GM13976 (cell line): ENCODE data around the gene KCTD5.

Experiments used
- DNase-seq: peaks from one replicate; pipeline ENCODE4 v3.0.0; 2012; ENCODE audit warnings: low spot score
- in situ Hi-C: fragments of 300-500 bp; cut with MboI; formaldehyde crosslinking; loops from one replicate; pipeline ENCODE4 v1.12.0; 2022; ENCODE audit warnings: low sequenced_read_pairs, mixed read lengths, inconsistent platforms; ENCODE audit not compliant: unreplicated experiment
- TF ChIP-seq, protein P1 (sequence below): IDR thresholded peaks from 2 replicates; pipeline ENCODE4 v1.5.1; 2012; ENCODE audit warnings: borderline replicate concordance, mild to moderate bottlenecking; ENCODE audit not compliant: insufficient read depth; ENCODE audit errors: extremely low read depth, missing control alignments, control extremely low read depth

The KCTD5 gene

GRCh38 chr16:2712063-2712441 lies 29.7 kb downstream of the KCTD5 start:
- in situ Hi-C loops = no loop called here
- no peak for DNase-seq
- TF ChIP-seq, protein P1, sequence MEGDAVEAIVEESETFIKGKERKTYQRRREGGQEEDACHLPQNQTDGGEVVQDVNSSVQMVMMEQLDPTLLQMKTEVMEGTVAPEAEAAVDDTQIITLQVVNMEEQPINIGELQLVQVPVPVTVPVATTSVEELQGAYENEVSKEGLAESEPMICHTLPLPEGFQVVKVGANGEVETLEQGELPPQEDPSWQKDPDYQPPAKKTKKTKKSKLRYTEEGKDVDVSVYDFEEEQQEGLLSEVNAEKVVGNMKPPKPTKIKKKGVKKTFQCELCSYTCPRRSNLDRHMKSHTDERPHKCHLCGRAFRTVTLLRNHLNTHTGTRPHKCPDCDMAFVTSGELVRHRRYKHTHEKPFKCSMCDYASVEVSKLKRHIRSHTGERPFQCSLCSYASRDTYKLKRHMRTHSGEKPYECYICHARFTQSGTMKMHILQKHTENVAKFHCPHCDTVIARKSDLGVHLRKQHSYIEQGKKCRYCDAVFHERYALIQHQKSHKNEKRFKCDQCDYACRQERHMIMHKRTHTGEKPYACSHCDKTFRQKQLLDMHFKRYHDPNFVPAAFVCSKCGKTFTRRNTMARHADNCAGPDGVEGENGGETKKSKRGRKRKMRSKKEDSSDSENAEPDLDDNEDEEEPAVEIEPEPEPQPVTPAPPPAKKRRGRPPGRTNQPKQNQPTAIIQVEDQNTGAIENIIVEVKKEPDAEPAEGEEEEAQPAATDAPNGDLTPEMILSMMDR = no peak

DNA sequence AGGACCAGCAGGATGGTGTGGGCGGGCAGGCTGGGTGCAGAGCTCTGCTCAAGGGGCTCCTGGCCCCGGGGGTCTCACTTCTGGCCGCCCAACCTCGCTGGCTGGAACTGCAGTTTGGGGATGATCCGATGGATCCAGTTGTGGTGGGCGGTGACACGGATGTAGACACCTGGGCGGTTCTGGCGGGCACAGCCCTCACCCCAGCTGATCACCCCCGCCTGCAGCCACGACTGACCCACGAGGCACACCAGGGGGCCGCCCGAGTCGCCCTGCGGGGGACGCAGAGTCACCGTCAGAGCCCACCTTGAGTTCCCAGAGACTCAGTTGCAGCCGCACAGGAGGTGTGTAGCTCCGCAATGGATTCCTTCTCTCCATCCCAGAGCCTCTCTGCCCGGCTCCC lies 30.2 kb downstream of the KCTD5 start:
- in situ Hi-C loops = no loop called here
- TF ChIP-seq, protein P1 = no peak
- DNase-seq = no peak

GRCh38 chr16:2713523-2713922 lies 31.2 kb downstream of the KCTD5 start:
- TF ChIP-seq, protein P1 = no peak
- no peak for DNase-seq
- in situ Hi-C loops = no loop called here

DNA sequence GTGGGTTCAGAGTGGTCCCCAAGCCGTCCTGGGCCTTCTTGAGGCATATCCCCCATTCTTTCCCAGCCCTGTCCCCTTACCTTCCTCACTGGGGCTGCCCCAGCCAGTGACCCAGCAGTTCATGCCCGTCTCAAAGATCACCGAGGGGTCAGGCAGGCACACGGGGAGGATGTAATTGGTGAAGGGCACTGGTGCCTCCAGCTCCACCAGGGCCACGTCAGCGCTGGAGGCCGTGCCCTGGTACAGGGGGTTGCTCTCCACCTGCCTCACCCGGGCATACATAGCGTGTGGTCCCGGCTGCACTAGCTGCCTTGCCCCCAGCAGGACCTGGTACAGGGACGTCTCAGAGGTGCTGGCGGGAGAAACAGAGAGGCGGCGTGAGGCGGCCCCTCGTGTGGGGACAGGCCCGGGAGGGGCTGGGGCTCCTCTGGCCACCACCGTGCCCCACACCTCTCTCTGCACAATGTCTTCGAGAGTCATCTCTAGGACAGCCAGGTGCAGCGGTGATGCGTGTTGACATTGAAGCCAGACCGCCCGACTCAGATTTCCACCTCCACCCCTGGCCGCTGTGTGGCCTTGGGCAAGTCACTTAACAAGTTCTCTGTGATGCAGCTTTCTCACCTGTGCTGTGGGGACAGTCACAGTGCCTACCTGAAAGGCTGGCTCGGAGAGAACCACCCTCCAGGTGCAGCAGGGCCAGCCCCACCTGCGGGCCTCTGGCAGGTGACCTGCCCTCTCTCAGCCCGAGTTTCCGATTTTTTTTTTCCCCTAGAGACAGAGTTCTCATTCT lies 31.9 kb downstream of the KCTD5 start:
- TF ChIP-seq, protein P1 = no peak
- DNase-seq = no peak
- in situ Hi-C loops = no loop called here

GRCh38 chr16:2715064-2715463 lies 32.7 kb downstream of the KCTD5 start:
- TF ChIP-seq, protein P1 = no peak

GRCh38 chr16:2715519-2715918 lies 33.2 kb downstream of the KCTD5 start:
- peak; percentile 89 for DNase-seq
- in situ Hi-C loops = no loop called here
- TF ChIP-seq, protein P1 = no peak

More at GRCh38 chr16:2715064-2715463, 32.7 kb downstream of the KCTD5 start:
- in situ Hi-C loops = no loop called here
- DNase-seq = no peak
